Esophagus squamous epithelium (tissue), 4 donors: Measurements from ENCODE around the gene RASSF5.

Source experiments
- POLR2A ChIP-seq, 4 donors: fragments of 450-650 bp; IDR thresholded peaks; one replicate each; pipeline ENCODE4 v1.6.1; 2017; ENCODE audit warnings: antibody characterized with exemption in 4 of 4, mild to moderate bottlenecking in 4 of 4, moderate library complexity in 3 of 4
- TF ChIP-seq, protein P1 (sequence below), 6 experiments: fragments of 450-650 bp in 4 of 6; fragments of 200-600 bp in 2 of 6; sonication (generic) in 2 of 6; IDR thresholded peaks; one replicate each; pipeline ENCODE4 v1.5.1; 2016 to 2019; ENCODE audit warnings: antibody characterized with exemption in 6 of 6, mild to moderate bottlenecking in 4 of 6, moderate library complexity in 4 of 6

- no peak for TF ChIP-seq POLR2A (IDR thresholded peaks at IDR 0.05)
- TF ChIP-seq, protein P1, sequence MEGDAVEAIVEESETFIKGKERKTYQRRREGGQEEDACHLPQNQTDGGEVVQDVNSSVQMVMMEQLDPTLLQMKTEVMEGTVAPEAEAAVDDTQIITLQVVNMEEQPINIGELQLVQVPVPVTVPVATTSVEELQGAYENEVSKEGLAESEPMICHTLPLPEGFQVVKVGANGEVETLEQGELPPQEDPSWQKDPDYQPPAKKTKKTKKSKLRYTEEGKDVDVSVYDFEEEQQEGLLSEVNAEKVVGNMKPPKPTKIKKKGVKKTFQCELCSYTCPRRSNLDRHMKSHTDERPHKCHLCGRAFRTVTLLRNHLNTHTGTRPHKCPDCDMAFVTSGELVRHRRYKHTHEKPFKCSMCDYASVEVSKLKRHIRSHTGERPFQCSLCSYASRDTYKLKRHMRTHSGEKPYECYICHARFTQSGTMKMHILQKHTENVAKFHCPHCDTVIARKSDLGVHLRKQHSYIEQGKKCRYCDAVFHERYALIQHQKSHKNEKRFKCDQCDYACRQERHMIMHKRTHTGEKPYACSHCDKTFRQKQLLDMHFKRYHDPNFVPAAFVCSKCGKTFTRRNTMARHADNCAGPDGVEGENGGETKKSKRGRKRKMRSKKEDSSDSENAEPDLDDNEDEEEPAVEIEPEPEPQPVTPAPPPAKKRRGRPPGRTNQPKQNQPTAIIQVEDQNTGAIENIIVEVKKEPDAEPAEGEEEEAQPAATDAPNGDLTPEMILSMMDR (IDR thresholded peaks at IDR 0.05), result peak; percentile 50 to 85 (median 79)
These were observed 27.9 kb upstream of the RASSF5 start for GRCh38 chr1:206479183-206480125.
